HEK293T (cell line): ENCODE results near the gene PPM1L.

Experiments used
- BHLHE40 ChIP-seq: fragments of 450-650 bp; IDR thresholded peaks from 2 replicates; pipeline ENCODE4 v1.6.1; 2016; ENCODE audit warnings: mild to moderate bottlenecking, moderate library complexity, borderline replicate concordance
- CTBP1 ChIP-seq: fragments of 450-650 bp; IDR thresholded peaks from 2 replicates; pipeline ENCODE4 v1.6.1; 2016; ENCODE audit warnings: borderline replicate concordance
- ELF4 ChIP-seq: fragments of 450-650 bp; IDR thresholded peaks from 2 replicates; pipeline ENCODE4 v1.6.1; 2017; ENCODE audit warnings: antibody characterized with exemption
- FOXA1 ChIP-seq: fragments of 450-650 bp; IDR thresholded peaks from 2 replicates; pipeline ENCODE4 v1.6.1; 2016; ENCODE audit warnings: mild to moderate bottlenecking
- FOXK2 ChIP-seq: fragments of 450-650 bp; IDR thresholded peaks from 2 replicates; pipeline ENCODE4 v1.6.1; 2016; ENCODE audit warnings: mild to moderate bottlenecking
- FOXM1 ChIP-seq: fragments of 450-650 bp; IDR thresholded peaks from 2 replicates; pipeline ENCODE4 v1.6.1; 2017; ENCODE audit warnings: mild to moderate bottlenecking, borderline replicate concordance
- HDGF ChIP-seq: fragments of 450-650 bp; IDR thresholded peaks from 2 replicates; pipeline ENCODE4 v1.6.1; 2017; ENCODE audit warnings: antibody characterized with exemption, borderline replicate concordance
- L3MBTL2 ChIP-seq: fragments of 450-650 bp; conservative IDR thresholded peaks from 2 replicates; pipeline ENCODE4 v1.6.1; 2016; ENCODE audit warnings: mild to moderate bottlenecking
- SP1 ChIP-seq: fragments of 450-650 bp; IDR thresholded peaks from 2 replicates; pipeline ENCODE4 v1.6.1; 2017
- SUZ12 ChIP-seq: fragments of 450-650 bp; IDR thresholded peaks from 2 replicates; pipeline ENCODE4 v1.6.1; 2016; ENCODE audit warnings: mild to moderate bottlenecking
- TARDBP ChIP-seq: fragments of 450-650 bp; IDR thresholded peaks from 2 replicates; pipeline ENCODE4 v1.6.1; 2016
- ZNF384 ChIP-seq: fragments of 450-650 bp; IDR thresholded peaks from 2 replicates; pipeline ENCODE4 v1.6.1; 2016
- TF ChIP-seq, protein P1 (sequence below): fragments of 450-650 bp; IDR thresholded peaks from 2 replicates; pipeline ENCODE4 v1.6.1; 2016

DNA sequence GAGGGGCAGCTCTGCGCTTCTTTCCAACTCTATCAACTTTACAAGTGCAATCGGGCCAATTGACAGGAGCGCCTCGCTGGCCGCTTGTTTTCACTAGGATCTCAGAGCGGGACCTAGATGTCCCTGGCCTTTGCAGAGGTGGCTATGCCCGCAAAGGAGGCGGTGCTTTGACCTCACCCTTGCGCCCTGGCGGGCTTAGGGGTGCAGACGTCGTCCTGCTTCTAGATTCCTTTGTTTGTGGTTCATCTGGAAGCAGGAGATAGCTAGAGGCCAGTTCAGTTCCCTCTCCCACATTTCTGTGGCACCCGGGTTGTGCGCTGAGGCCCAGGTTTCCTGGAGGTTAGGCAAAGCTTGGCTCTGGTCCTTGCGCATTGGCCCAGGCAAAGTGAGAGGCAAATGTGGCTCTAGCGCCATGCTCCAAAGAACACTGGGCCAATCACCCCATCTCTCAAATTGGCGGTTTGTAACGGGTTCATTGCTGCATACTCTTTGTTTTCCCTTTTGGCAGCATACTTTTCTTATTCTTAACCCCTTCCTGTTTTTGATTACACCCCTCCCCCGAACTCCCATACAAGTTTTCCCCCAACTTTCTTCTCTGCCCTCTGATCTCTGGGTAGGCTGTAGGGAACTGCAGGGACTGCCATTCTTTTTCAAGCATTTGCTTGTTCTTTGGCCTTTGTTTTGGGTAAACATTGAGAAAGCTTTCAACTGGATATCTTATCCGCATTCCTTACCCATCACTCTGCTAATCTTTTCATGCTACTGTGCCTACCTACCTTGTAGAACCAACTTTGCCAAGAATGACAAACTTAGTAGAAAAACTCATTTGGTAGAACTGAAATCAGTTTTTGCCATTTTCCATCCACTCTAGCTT lies 1.4 kb downstream of the PPM1L start:
- TF ChIP-seq FOXM1 (no peak), FOXA1 (no peak), CTBP1 (no peak), SUZ12 (no peak), L3MBTL2 (no peak), ZNF384 (no peak), HDGF (no peak), BHLHE40 (no peak), SP1 (no peak), TARDBP (no peak), FOXK2 (no peak), ELF4 (no peak)
- TF ChIP-seq, protein P1, sequence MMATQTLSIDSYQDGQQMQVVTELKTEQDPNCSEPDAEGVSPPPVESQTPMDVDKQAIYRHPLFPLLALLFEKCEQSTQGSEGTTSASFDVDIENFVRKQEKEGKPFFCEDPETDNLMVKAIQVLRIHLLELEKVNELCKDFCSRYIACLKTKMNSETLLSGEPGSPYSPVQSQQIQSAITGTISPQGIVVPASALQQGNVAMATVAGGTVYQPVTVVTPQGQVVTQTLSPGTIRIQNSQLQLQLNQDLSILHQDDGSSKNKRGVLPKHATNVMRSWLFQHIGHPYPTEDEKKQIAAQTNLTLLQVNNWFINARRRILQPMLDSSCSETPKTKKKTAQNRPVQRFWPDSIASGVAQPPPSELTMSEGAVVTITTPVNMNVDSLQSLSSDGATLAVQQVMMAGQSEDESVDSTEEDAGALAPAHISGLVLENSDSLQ = no peak
